Measurements from ENCODE around the gene ZNF524. TPM values are rescaled to one million over a fixed set of nuclear protein-coding genes. Genes with fewer than 3 reads are reported as not detected.

Gene ZNF524
- total and polyA plus RNA-seq, 10 of the 15 experiments (the other 5 are each of a cell fraction or from before 2014, with no cell fraction given) = 0.47 to 18.6 (median 12.4) TPM; not detected in 1

DNA sequence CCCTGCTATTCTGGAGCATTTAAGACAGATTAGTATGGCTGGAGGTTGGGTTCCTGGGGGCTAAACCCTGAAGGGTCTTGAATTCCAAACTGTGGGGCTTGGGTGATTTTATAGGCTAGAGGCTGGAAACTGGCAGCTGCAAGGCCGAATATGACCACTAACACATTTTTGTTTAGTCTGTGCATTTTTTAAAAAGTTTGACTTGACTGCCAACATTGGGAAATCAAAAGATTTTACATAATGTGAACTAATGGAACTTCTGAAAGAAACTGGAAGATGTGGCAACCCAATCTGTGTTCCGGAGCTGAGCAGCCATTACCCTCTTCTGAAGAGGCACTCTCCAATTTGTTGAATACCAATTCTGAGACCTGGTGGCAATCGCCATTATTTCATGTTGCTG is 19.2 kb downstream of the ZNF524 start:
- intact Hi-C loops (cut with micrococcal nuclease; ENCODE audit: unreplicated experiment) = no loop called here
- no peaks in the 10 kb centered on the region for H3K27me3 ChIP-seq (replicated peaks in 1 of 2; ENCODE audit: control insufficient read depth in 2 of 2, insufficient read depth in 2 of 2, low read length in 1 of 2)
- H3K9ac ChIP-seq (ENCODE audit: control insufficient read depth, insufficient read depth, low read length) = no peak overlapping the region
- H3K9me3 ChIP-seq (replicated peaks; ENCODE audit: control insufficient read depth, insufficient read depth, low read length) = no peaks in the 10 kb centered on the region; the same call in 1 of the 3 replicates
- BruUV-seq (replicated peaks) = TSS peak; percentile 37
- SMC1A ChIA-PET (ENCODE audit: uncharacterized antibody, unreplicated experiment) = interaction anchor here (1.4 kb wide), 1 partner anchor 13 kb away, joined by 3 read pairs; no protein-coding TSS in a partner anchor
- peaks cover 3 to 12% of the 10 kb centered on the region in 2 experiments; a peak in 3 of 4 replicates for H3K36me3 ChIP-seq (ENCODE audit: control insufficient read depth in 2 of 2, insufficient read depth in 2 of 2, low read length in 1 of 2)
- 79% methylated on average over 3 of the region's 3 CpGs for WGBS (ENCODE audit: insufficient coverage, insufficient replicate concordance, low lambda C conversion rate, missing lambda C conversion rate)
- POLR2A ChIA-PET = no interaction called here
- CTCF ChIA-PET = interaction anchor here (2.2 to 2.8 kb wide), 2 partner anchors 13 kb away, joined by 7 to 12 read pairs; partner anchors contain the start of gene ZNF865
- H3K4me3 ChIP-seq = no peak overlapping the region
- no peak overlapping the region for H2AFZ ChIP-seq (ENCODE audit: control insufficient read depth, low read depth, low read length)
- RAD21 ChIA-PET (ENCODE audit: unreplicated experiment) = no interaction called here
- ATAC-seq (no peak), FAIRE-seq (no peak), DNase-seq (ENCODE audit: low read depth, low spot score) (no peak)
- H4K20me1 ChIP-seq (ENCODE audit: control insufficient read depth, insufficient read depth) = no peaks in the 10 kb centered on the region
- H3K79me2 ChIP-seq (ENCODE audit: control insufficient read depth, insufficient read depth, low read length) = no peaks in the 10 kb centered on the region
- H3K27ac ChIP-seq (ENCODE audit: control insufficient read depth, insufficient read depth) = no peak overlapping the region
- in situ Hi-C loops (cut with MboI) = no loop called here
- no peak overlapping the region for H3K4me2 ChIP-seq (ENCODE audit: control insufficient read depth, insufficient read depth)
- no peaks in the 10 kb centered on the region for H3K4me1 ChIP-seq (ENCODE audit: control insufficient read depth, insufficient read depth, low read length)
- TF ChIP-seq MEF2B (IDR thresholded peaks at IDR 0.05; ENCODE audit: partially characterized antibody, poor library complexity, severe bottlenecking) = no peak
- TF ChIP-seq, protein P1, sequence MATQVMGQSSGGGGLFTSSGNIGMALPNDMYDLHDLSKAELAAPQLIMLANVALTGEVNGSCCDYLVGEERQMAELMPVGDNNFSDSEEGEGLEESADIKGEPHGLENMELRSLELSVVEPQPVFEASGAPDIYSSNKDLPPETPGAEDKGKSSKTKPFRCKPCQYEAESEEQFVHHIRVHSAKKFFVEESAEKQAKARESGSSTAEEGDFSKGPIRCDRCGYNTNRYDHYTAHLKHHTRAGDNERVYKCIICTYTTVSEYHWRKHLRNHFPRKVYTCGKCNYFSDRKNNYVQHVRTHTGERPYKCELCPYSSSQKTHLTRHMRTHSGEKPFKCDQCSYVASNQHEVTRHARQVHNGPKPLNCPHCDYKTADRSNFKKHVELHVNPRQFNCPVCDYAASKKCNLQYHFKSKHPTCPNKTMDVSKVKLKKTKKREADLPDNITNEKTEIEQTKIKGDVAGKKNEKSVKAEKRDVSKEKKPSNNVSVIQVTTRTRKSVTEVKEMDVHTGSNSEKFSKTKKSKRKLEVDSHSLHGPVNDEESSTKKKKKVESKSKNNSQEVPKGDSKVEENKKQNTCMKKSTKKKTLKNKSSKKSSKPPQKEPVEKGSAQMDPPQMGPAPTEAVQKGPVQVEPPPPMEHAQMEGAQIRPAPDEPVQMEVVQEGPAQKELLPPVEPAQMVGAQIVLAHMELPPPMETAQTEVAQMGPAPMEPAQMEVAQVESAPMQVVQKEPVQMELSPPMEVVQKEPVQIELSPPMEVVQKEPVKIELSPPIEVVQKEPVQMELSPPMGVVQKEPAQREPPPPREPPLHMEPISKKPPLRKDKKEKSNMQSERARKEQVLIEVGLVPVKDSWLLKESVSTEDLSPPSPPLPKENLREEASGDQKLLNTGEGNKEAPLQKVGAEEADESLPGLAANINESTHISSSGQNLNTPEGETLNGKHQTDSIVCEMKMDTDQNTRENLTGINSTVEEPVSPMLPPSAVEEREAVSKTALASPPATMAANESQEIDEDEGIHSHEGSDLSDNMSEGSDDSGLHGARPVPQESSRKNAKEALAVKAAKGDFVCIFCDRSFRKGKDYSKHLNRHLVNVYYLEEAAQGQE (IDR thresholded peaks at IDR 0.05; ENCODE audit: low read depth, low read length) = no peak
- TF ChIP-seq, protein P2, sequence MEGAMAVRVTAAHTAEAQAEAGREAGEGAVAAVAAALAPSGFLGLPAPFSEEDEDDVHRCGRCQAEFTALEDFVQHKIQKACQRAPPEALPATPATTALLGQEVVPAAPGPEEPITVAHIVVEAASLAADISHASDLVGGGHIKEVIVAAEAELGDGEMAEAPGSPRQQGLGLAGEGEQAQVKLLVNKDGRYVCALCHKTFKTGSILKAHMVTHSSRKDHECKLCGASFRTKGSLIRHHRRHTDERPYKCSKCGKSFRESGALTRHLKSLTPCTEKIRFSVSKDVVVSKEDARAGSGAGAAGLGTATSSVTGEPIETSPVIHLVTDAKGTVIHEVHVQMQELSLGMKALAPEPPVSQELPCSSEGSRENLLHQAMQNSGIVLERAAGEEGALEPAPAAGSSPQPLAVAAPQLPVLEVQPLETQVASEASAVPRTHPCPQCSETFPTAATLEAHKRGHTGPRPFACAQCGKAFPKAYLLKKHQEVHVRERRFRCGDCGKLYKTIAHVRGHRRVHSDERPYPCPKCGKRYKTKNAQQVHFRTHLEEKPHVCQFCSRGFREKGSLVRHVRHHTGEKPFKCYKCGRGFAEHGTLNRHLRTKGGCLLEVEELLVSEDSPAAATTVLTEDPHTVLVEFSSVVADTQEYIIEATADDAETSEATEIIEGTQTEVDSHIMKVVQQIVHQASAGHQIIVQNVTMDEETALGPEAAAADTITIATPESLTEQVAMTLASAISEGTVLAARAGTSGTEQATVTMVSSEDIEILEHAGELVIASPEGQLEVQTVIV (IDR thresholded peaks at IDR 0.05; ENCODE audit: borderline replicate concordance, partially characterized antibody) = no peak
- no peak for TF ChIP-seq MXI1 (IDR thresholded peaks at IDR 0.05; ENCODE audit: low read depth, low read length)
- TF ChIP-seq ASH2L (IDR thresholded peaks at IDR 0.05; ENCODE audit: borderline replicate concordance, low read depth) = no peak
- TF ChIP-seq RELA (IDR thresholded peaks at IDR 0.05; ENCODE audit: borderline replicate concordance, partially characterized antibody) = no peak
- TF ChIP-seq, protein P3, sequence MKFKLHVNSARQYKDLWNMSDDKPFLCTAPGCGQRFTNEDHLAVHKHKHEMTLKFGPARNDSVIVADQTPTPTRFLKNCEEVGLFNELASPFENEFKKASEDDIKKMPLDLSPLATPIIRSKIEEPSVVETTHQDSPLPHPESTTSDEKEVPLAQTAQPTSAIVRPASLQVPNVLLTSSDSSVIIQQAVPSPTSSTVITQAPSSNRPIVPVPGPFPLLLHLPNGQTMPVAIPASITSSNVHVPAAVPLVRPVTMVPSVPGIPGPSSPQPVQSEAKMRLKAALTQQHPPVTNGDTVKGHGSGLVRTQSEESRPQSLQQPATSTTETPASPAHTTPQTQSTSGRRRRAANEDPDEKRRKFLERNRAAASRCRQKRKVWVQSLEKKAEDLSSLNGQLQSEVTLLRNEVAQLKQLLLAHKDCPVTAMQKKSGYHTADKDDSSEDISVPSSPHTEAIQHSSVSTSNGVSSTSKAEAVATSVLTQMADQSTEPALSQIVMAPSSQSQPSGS (IDR thresholded peaks at IDR 0.05; ENCODE audit: low read length) = no peak
- TF ChIP-seq, protein P4, sequence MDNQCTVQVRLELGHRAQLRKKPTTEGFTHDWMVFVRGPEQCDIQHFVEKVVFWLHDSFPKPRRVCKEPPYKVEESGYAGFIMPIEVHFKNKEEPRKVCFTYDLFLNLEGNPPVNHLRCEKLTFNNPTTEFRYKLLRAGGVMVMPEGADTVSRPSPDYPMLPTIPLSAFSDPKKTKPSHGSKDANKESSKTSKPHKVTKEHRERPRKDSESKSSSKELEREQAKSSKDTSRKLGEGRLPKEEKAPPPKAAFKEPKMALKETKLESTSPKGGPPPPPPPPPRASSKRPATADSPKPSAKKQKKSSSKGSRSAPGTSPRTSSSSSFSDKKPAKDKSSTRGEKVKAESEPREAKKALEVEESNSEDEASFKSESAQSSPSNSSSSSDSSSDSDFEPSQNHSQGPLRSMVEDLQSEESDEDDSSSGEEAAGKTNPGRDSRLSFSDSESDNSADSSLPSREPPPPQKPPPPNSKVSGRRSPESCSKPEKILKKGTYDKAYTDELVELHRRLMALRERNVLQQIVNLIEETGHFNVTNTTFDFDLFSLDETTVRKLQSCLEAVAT (IDR thresholded peaks at IDR 0.05) = no peak
- no peak for TF ChIP-seq KLF5 (IDR thresholded peaks at IDR 0.05; ENCODE audit: partially characterized antibody)
- TF ChIP-seq, protein P5, sequence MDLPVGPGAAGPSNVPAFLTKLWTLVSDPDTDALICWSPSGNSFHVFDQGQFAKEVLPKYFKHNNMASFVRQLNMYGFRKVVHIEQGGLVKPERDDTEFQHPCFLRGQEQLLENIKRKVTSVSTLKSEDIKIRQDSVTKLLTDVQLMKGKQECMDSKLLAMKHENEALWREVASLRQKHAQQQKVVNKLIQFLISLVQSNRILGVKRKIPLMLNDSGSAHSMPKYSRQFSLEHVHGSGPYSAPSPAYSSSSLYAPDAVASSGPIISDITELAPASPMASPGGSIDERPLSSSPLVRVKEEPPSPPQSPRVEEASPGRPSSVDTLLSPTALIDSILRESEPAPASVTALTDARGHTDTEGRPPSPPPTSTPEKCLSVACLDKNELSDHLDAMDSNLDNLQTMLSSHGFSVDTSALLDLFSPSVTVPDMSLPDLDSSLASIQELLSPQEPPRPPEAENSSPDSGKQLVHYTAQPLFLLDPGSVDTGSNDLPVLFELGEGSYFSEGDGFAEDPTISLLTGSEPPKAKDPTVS (IDR thresholded peaks at IDR 0.05; ENCODE audit: low read depth, low read length) = no peak
- no peak for TF ChIP-seq ZNF622 (IDR thresholded peaks at IDR 0.05)
- no peak for TF ChIP-seq FOS (IDR thresholded peaks at IDR 0.05; ENCODE audit: borderline replicate concordance, extremely low read depth, insufficient read length)

Data from GM12878 (cell line).